ENCODE results near the gene FTO.

Gene FTO

GRCh38 chr16:54128629-54129234 lies 424.8 kb downstream of the FTO start:
- intact Hi-C loops (cut with DNase I) = no loop called here
- DNase-seq = no peak

DNA sequence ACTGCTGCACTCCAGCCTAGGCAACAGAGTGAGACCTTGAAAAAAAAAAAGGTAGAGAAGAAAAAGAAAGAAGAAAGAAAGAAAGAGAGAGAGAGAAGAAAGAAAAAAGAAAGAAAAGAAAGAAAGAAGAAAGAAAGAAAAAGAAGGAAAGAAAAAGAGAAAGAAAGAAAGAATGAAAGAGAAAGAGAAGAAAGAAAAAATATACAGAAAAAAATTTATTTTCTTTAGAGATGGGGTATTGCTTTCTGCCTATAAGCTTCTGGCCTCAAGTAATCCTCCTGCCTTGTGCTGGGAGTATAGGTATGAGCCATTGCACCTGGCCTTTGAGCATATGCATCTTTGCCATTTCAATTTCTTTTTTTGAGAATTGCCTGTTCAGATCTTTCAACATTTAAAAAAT lies 425.9 kb downstream of the FTO start:
- intact Hi-C loops (cut with DNase I) = no loop called here
- DNase-seq = no peak

- DNase-seq = no peak
- intact Hi-C loops (cut with DNase I) = no loop called here
Measured at GRCh38 chr16:54135361-54136275, 431.7 kb downstream of the FTO start.

DNA sequence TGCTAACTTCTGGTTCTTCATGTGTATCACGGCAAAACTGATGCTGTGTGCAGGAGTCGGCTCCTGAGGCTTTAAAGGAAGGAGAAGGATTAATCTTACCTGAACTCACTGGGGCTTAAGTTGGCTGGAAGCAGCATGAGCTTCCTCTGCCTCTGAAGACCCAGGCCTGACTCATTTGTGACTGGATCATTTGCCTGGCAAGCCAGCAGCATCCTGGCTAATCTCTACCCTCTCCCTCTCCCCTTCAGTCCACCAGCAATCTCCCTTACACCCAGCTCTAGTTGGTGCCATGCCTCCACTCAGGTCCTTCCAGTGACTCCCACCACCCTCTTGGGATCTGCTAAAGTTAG lies 432.3 kb downstream of the FTO start:
- DNase-seq = no peak
- intact Hi-C loops (cut with DNase I) = no loop called here

DNA sequence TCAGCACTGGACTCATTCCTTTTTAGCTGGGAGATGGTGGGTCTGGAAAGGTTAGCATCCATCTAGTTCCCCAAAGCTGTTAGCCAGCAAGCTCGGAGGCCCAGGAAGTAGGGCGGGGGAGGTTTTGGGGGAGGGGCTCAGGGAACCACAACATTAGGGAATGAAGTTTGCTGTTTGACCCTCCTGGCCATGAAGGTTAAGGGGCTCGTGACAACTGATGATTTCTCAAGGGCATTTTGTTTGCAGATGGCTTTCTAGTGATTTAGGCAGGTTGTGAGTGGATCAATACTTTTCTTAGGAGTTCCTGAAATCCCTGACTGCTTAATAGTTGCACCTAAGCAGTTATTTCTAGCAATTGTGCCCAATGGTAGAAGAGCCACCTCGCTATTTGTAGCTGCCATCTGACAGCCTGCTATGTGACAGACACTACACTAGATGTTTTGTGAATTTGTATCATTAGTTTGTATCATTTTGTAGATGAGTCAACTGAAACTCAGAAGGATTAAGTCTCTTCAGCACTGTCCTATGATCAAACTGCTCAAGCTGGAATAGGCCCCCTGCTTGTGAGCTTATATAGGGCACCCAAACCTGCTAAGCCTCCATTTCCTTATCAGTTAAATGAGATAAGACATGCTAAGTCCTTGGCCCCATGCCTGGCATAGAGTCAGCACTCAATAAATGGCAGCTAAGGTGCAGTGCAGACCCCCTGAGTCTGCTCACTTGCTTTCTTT lies 436.3 kb downstream of the FTO start:
- intact Hi-C loops (cut with DNase I) = no loop called here
- DNase-seq = no peak

GRCh38 chr16:54140788-54141136 lies 436.8 kb downstream of the FTO start:
- intact Hi-C loops (cut with DNase I) = no loop called here

DNA sequence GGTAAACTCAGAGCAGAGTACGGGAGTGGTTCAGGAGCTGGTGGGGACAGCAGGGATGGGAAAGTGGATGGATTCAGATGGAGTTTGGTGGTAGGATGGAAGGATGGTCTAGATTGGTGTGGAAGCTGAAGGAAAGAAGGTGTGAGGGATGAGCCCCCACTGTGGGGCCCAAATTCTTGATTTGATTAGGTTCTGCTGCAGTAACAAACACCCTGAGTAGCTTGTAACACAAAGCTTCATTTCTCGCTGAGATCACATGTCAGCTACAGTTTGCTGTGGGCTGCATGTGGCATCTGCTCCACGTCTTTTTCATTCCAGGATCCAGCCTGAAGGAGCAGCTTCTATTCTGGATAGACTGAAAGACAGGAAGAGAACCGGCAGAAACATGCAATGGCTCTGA lies 438.8 kb downstream of the FTO start:
- no peak for DNase-seq
- intact Hi-C loops (cut with DNase I) = no loop called here

More at GRCh38 chr16:54140788-54141136, 436.8 kb downstream of the FTO start:
- DNase-seq = no peak

DNA sequence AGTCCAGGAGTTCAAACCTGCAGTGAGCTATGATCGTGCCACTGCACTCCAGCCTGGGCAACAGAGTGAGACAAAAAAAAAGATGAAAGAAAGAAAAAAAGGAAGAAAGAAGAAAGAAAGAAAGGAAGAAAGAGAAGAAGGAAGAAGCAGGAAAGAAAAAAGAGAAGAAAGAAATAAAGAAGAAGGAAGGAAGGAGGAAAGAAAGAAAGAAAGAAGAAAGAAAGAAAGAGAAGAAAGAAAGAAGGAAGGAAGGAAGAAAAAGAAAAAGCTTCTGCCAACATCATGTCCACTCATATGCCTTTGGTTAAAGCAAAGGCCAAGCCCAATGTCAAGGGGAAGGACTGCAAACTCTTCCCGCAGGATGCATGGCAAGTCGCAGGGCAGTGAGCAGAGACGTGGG lies 439.5 kb downstream of the FTO start:
- no peak for DNase-seq
- intact Hi-C loops (cut with DNase I) = no loop called here

DNA sequence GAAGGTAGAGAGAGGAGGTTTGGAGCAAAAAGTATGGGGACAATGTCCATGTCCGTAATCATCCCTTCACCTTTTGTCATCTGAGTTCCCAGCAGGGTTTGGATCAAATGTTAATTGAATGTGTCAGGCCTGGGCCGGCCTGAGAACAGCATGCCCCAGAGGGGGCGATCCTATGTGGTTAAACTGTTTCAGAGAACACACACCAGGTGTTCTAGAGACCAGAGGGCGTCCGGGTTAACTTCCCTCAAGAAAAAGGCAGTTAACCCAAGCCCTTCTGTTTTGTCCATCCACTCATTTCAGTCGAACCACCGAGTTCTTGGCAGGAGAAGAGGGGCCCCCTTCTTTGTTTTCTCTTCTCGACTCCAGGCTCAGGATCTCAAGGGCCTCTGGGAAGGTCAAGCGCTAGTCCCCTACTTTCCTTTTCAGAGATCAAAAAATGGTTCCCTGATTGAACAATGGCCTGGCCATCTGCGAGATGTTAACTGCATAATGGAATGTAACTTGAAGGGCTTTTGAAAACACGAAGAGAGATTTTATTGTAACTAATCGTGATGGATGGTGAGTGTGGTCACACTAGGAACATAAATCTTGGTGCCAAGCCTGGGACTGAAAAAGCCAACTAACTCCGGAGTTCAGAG lies 440.1 kb downstream of the FTO start:
- intact Hi-C loops (cut with DNase I) = no loop called here
- no peak for DNase-seq

GRCh38 chr16:54144572-54144947 lies 440.6 kb downstream of the FTO start:
- intact Hi-C loops (cut with DNase I) = no loop called here
- no peak for DNase-seq

- intact Hi-C loops (cut with DNase I) = no loop called here
- no peak for DNase-seq
Measured at GRCh38 chr16:54145881-54146280, 441.9 kb downstream of the FTO start.

DNA sequence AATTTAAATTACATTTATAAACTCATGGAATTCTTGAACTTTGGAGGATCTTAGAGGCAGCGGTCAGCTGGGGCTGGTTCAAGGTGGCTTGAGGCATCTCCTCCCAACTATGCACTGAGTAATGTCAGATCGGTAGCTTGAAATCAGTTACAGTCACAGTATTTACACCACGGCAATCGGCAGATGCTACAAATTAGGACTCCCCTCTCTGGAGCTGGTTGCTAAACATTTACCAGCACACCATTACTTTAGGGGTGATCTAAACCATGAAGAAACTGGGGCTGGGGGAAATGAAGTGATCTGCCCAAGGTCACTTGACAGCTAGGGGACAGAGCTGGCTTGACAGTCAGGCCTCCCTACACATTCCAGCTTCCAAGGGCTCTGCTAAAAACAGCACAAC lies 445.0 kb downstream of the FTO start:
- intact Hi-C loops (cut with DNase I) = no loop called here

GRCh38 chr16:54150861-54151260 lies 446.9 kb downstream of the FTO start:
- intact Hi-C loops (cut with DNase I) = no loop called here
- DNase-seq = no peak

More for the DNA sequence above, 445.0 kb downstream of the FTO start:
- no peak for DNase-seq

- DNase-seq = no peak
- intact Hi-C loops (cut with DNase I) = no loop called here
Measured at GRCh38 chr16:54152362-54153239, 448.6 kb downstream of the FTO start.

GRCh38 chr16:54153240-54153934 lies 449.4 kb downstream of the FTO start:
- intact Hi-C loops (cut with DNase I) = no loop called here
- no peak for DNase-seq

DNA sequence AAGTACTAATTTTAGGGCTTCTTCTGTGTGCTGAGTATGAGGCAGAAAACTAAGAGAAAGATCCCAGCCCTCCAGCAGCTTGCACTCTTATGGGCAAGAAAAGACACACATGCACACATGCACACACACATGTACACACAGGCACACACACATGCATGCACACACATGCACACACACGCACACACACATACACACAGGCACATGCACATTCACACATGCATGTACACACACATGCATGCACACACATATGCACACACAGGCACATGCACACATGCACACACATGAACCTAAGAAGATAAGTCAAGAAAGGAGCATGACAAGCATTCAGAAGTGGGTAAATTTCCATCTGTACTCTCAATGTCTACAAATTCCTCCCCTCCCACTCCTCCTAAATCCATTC lies 452.4 kb downstream of the FTO start:
- DNase-seq = peak in 1 of 10 donors; percentile 20
- intact Hi-C loops (cut with DNase I) = no loop called here

- intact Hi-C loops (cut with DNase I) = no loop called here
- DNase-seq = peak in 1 of 10 donors; percentile 27
Measured at GRCh38 chr16:54158986-54159385, 455.0 kb downstream of the FTO start.

DNA sequence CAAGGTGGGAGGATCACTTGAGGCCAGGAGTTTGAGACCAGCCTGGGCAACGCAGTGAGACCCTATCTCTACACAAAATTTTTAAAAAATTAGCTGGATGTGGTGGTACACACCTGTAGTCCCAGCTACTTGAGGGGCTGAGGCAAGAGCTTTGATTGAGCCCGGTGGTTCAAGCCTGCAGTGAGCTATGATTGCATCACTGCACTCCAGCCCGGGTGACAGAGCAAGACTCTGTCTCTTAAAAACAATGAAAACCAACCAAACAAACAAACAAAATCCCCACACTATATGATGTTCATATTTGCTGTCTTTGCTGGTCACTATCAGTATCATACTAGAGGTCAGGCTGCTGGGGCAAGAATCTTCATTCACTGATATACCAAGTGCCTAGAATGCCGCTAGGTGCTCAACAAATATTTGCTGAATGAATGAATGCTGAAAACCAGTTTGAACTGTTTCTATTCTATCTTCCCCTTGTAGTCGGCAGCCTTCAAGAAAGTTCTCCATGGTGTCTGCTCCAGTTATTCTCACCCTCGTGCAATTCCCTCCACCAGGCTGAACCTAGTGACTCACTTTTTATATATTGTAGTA lies 455.6 kb downstream of the FTO start:
- peak in 1 of 10 donors; percentile 49 for DNase-seq
- intact Hi-C loops (cut with DNase I) = no loop called here

- intact Hi-C loops (cut with DNase I) = no loop called here
Measured at GRCh38 chr16:54160252-54160860, 456.4 kb downstream of the FTO start.

More at GRCh38 chr16:54160252-54160860, 456.4 kb downstream of the FTO start:
- DNase-seq = peak in 1 of 10 donors; percentile 65

All from posterior cingulate gyrus (tissue), 11 donors.